Hepatocyte (in vitro differentiated cells): Measurements from ENCODE around the gene CTNND2.

ENCODE experiments used
- CTCF ChIP-seq: fragments of 200-600 bp; sonication (generic); IDR thresholded peaks from 2 replicates; pipeline ENCODE4 v1.5.1; 2016; ENCODE audit warnings: antibody characterized with exemption, mild to moderate bottlenecking; ENCODE audit not compliant: poor library complexity
- EZH2 ChIP-seq: fragments of 200-600 bp; sonication (generic); IDR thresholded peaks from 2 replicates; pipeline ENCODE4 v1.6.1; 2016; ENCODE audit warnings: antibody characterized with exemption, mild to moderate bottlenecking, borderline replicate concordance
- EZH2phosphoT487 ChIP-seq: fragments of 200-600 bp; sonication (generic); IDR thresholded peaks from one replicate; pipeline ENCODE4 v1.6.1; 2018; ENCODE audit warnings: antibody characterized with exemption, mild to moderate bottlenecking, low read depth, moderate library complexity; ENCODE audit not compliant: unreplicated experiment, severe bottlenecking

DNA sequence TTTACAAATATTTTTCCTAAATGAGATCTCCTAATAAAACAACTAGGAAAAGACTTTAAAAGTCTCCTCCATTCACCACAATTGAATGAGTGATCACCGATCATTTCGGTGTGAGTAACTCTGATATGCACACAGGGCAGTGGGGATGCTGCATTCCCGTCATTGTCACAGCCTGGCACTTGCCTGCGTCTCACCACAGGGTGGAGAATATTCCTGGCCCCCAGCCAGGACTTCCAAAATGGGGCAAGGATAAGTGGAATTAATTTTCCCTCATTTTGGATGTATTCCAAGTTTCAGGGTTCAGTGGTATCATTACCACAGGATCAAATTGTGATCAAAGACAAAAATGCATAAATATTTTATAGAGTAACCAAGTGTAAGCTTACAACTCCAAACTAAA lies 107.1 kb downstream of the CTNND2 start:
- no peak for TF ChIP-seq CTCF
- no peak for TF ChIP-seq EZH2
- TF ChIP-seq EZH2phosphoT487: no peak
